ENCODE data around the gene ZNF19. TPM values are rescaled to one million over a fixed set of nuclear protein-coding genes. Genes with fewer than 3 reads are reported as not detected.

Gene ZNF19
- total RNA-seq, 2 donors from 2014 or later, result 3.6 to 5.9 TPM

GRCh38 chr16:71442051-71442440, 47.1 kb downstream of the ZNF19 start, which contains the start of gene TLE7:
TSS of gene TLE7 (minus strand) at chr16:71442054. CDS start at chr16:71433324, 8,730 bp downstream.
- H3K27me3 ChIP-seq, result no peaks in the 10 kb centered on the region
- WGBS, 2 donors, result 79% methylated on average over 13 of the region's 13 CpGs
- TF ChIP-seq POLR2A (IDR thresholded peaks at IDR 0.05), result no peak
- TF ChIP-seq CTCF (IDR thresholded peaks at IDR 0.05), result no peak
- H3K4me1 ChIP-seq, result no peaks in the 10 kb centered on the region
- no peak for DNase-seq
- H3K9me3 ChIP-seq, result peaks cover 0 to 40% (median 0%) of the 10 kb centered on the region in 3 donors
- H3K36me3 ChIP-seq (replicated peaks in 1 of 2; ENCODE audit: insufficient read depth in 1 of 2, low read depth in 2 of 2), result no peaks in the 10 kb centered on the region
- no peak within 1 kb of the TSS for H3K27ac ChIP-seq
- H3K4me3 ChIP-seq, result no peak within 1 kb of the TSS
- intact Hi-C loops (cut with DNase I), result no loop called here
- no peak for ATAC-seq

- H3K9me3 ChIP-seq, result peaks cover 0 to 39% (median 0%) of the 10 kb centered on the region in 3 donors
- intact Hi-C loops (cut with DNase I), result no loop called here
- no peaks in the 10 kb centered on the region for H3K4me1 ChIP-seq
- 30 to 72% methylated on average over 8 to 67 of the region's 71 CpGs for WGBS, 2 donors
- no peaks in the 10 kb centered on the region for H3K27me3 ChIP-seq
- DNase-seq, result no peak
- TF ChIP-seq CTCF (IDR thresholded peaks at IDR 0.05) (peak in 1 of 7 experiments; percentile 7), POLR2A (IDR thresholded peaks at IDR 0.05) (no peak)
- no peak overlapping the region for H3K4me3 ChIP-seq
- no peak overlapping the region for H3K27ac ChIP-seq
- H3K36me3 ChIP-seq (replicated peaks in 1 of 2; ENCODE audit: insufficient read depth in 1 of 2, low read depth in 2 of 2), result no peaks in the 10 kb centered on the region
- no peak for ATAC-seq
Observed at GRCh38 chr16:71441348-71442050, 47.6 kb downstream of the ZNF19 start.

- ATAC-seq (no peak), DNase-seq (no peak)
- no peak overlapping the region for H3K27ac ChIP-seq
- no peak overlapping the region for H3K4me3 ChIP-seq
- 57 to 65% methylated on average over 21 to 25 of the region's 25 CpGs for WGBS, 2 donors
- H3K27me3 ChIP-seq, result no peaks in the 10 kb centered on the region
- no peaks in the 10 kb centered on the region for H3K36me3 ChIP-seq (replicated peaks in 1 of 2; ENCODE audit: insufficient read depth in 1 of 2, low read depth in 2 of 2)
- intact Hi-C loops (cut with DNase I), result no loop called here
- no peaks in the 10 kb centered on the region for H3K4me1 ChIP-seq
- TF ChIP-seq POLR2A (IDR thresholded peaks at IDR 0.05), result no peak
- no peak for TF ChIP-seq CTCF (IDR thresholded peaks at IDR 0.05)
- peaks cover 0 to 32% (median 0%) of the 10 kb centered on the region in 3 donors for H3K9me3 ChIP-seq
Observed at GRCh38 chr16:71440669-71441347, 48.3 kb downstream of the ZNF19 start.

GRCh38 chr16:71439523-71439922, 49.6 kb downstream of the ZNF19 start:
- Histone ChIP-seq H3K4me1 (no peaks in the 10 kb centered on the region), H3K27ac (no peak overlapping the region), H3K36me3 (replicated peaks in 1 of 2; ENCODE audit: insufficient read depth in 1 of 2, low read depth in 2 of 2) (no peaks in the 10 kb centered on the region), H3K9me3 (peaks cover 0 to 24% (median 0%) of the 10 kb centered on the region in 3 donors), H3K27me3 (no peaks in the 10 kb centered on the region), H3K4me3 (no peak overlapping the region)
- no peak for TF ChIP-seq POLR2A (IDR thresholded peaks at IDR 0.05)
- TF ChIP-seq CTCF (IDR thresholded peaks at IDR 0.05), result no peak
- 23 to 38% methylated on average over 3 of the region's 3 CpGs for WGBS, 2 donors
- ATAC-seq, result no peak
- intact Hi-C loops (cut with DNase I), result no loop called here
- DNase-seq, result no peak

Data from body of pancreas (tissue), 4 donors.